Endothelial cell of umbilical vein (primary cell): ENCODE data around the gene AGAP2. TPM values are rescaled to one million over a fixed set of nuclear protein-coding genes. Genes with fewer than 3 reads are reported as not detected.
"Not testable (repeated sequence)": the region's sequence is repeated elsewhere in the genome, so short reads cannot be mapped to it uniquely, and the experiment has no call there.

Experiments
- BruUV-seq: library from RNA; stranded (reverse); fragments of 400-500 nt; replicated peaks from 2 replicates; lab custom pipeline; 2021; lab: Mats Ljungman, UMichigan
- CTCF ChIA-PET: fragments of 300-600, 350-600 bp; sonication (Branson Sonifier 250); formaldehyde crosslinking; loops from one replicate; lab custom pipeline; 2021; ENCODE audit warnings: antibody characterized with exemption, inconsistent platforms; lab: Charles Lee
- POLR2A ChIA-PET: fragments of 300-600, 350-600 bp; sonication (Branson Sonifier 250); formaldehyde crosslinking; loops from one replicate; lab custom pipeline; 2021; ENCODE audit warnings: antibody characterized with exemption, inconsistent platforms; lab: Charles Lee
- DNase-seq: peaks from one replicate; pipeline ENCODE4 v3.0.0-alpha.2; 2011; ENCODE audit warnings: low read depth, low spot score
- FAIRE-seq: peaks from 2 replicates; lab custom pipeline; 2011; peaks lifted over from hg19 to GRCh38; lab: Jason Lieb, UNC
- H2AFZ ChIP-seq: 2 replicates; pipeline ENCODE4 v1.6.0; 2012; ENCODE audit warnings: low read depth, low read length, control low read depth, inconsistent platforms
- H3K27ac ChIP-seq: 2 replicates; pipeline ENCODE4 v1.5.1; 2011; ENCODE audit warnings: low read depth, mild to moderate bottlenecking, control low read depth, low read length, moderate library complexity; ENCODE audit not compliant: insufficient read depth
- H3K27me3 ChIP-seq, 2 experiments: 2 replicates each; pipeline versions ENCODE4 v1.6.0 to v1.6.1; 2011; ENCODE audit warnings: low read length in 2 of 2, mixed read lengths in 1 of 2; ENCODE audit not compliant: control insufficient read depth in 2 of 2, insufficient read depth in 2 of 2
- H3K36me3 ChIP-seq, 2 experiments: 2 replicates in 1 of 2; 3 replicates in 1 of 2; pipeline ENCODE4 v1.5.1; 2011; ENCODE audit warnings: low read length in 2 of 2, mild to moderate bottlenecking in 1 of 2, moderate library complexity in 1 of 2; ENCODE audit not compliant: control insufficient read depth in 2 of 2, insufficient read depth in 2 of 2; ENCODE audit errors: extremely low read depth in 1 of 2
- H3K4me1 ChIP-seq: 3 replicates; pipeline ENCODE4 v1.5.1; 2011; ENCODE audit warnings: mild to moderate bottlenecking, low read length; ENCODE audit not compliant: control insufficient read depth, insufficient read depth; ENCODE audit errors: extremely low read depth
- H3K4me2 ChIP-seq: 2 replicates; pipeline ENCODE4 v1.6.1; 2011; ENCODE audit warnings: low read length, control low read depth, mixed read lengths; ENCODE audit not compliant: insufficient read depth
- H3K4me3 ChIP-seq, 3 experiments: fragments of 200-600 bp in 1 of 3; sonication (generic), shearing (Covaris generic) in 1 of 3; replicated peaks in 1 of 3; 2 replicates each; pipeline ENCODE4 v1.5.1; 2011 to 2016; ENCODE audit warnings: control low read depth in 3 of 3, low read length in 3 of 3, mild to moderate bottlenecking in 2 of 3, inconsistent platforms in 1 of 3, low read depth in 1 of 3, moderate library complexity in 1 of 3; ENCODE audit not compliant: insufficient read depth in 1 of 3
- H3K79me2 ChIP-seq: 2 replicates; pipeline ENCODE4 v1.6.0; 2012; ENCODE audit warnings: low read length, inconsistent platforms; ENCODE audit not compliant: control insufficient read depth, insufficient read depth
- H3K9ac ChIP-seq: replicated peaks from 2 replicates; pipeline ENCODE3; 2011; ENCODE audit warnings: low read length, control low read depth; ENCODE audit not compliant: insufficient read depth; ENCODE audit errors: extremely low read depth
- H3K9me1 ChIP-seq: replicated peaks from 3 replicates; pipeline ENCODE4 v1.6.0; 2011; ENCODE audit warnings: mild to moderate bottlenecking, low read length; ENCODE audit not compliant: control insufficient read depth, insufficient read depth; ENCODE audit errors: extremely low read depth
- H3K9me3 ChIP-seq: replicated peaks from 2 replicates; pipeline ENCODE4 v1.5.1; 2012; ENCODE audit warnings: low read length, inconsistent platforms; ENCODE audit not compliant: control insufficient read depth, insufficient read depth
- H4K20me1 ChIP-seq: replicated peaks from 2 replicates; pipeline ENCODE3; 2011; ENCODE audit warnings: mild to moderate bottlenecking, low read length; ENCODE audit not compliant: control insufficient read depth, insufficient read depth; ENCODE audit errors: extremely low read depth
- CTCF ChIP-seq, 2 donors: IDR thresholded peaks; 1 replicate in 1 of 2; 2 replicates in 1 of 2; pipeline ENCODE4 v1.5.1; 2011; ENCODE audit warnings: low read length in 2 of 2, mild to moderate bottlenecking in 2 of 2, moderate library complexity in 2 of 2, control low read depth in 1 of 2, inconsistent platforms in 1 of 2, low read depth in 1 of 2; ENCODE audit not compliant: insufficient read depth in 1 of 2; ENCODE audit errors: extremely low read depth in 1 of 2
- EZH2 ChIP-seq: IDR thresholded peaks from 2 replicates; pipeline ENCODE4 v1.6.1; 2012; ENCODE audit warnings: borderline replicate concordance, low read depth, mild to moderate bottlenecking, moderate library complexity, low read length, inconsistent platforms; ENCODE audit not compliant: severe bottlenecking
- FOS ChIP-seq: IDR thresholded peaks from 2 replicates; pipeline ENCODE4 v1.6.1; 2011; ENCODE audit warnings: mild to moderate bottlenecking, low read length, moderate library complexity, borderline replicate concordance; ENCODE audit not compliant: insufficient read depth
- GATA2 ChIP-seq: IDR thresholded peaks from 2 replicates; pipeline ENCODE4 v1.7.0; 2011; ENCODE audit warnings: low read depth, mild to moderate bottlenecking, moderate library complexity, mixed read lengths, low read length; ENCODE audit not compliant: insufficient read length, insufficient read depth
- JUN ChIP-seq: IDR thresholded peaks from 2 replicates; pipeline ENCODE4 v1.6.1; 2011; ENCODE audit warnings: borderline replicate concordance, low read depth; ENCODE audit not compliant: insufficient read length, insufficient read depth
- MAX ChIP-seq: IDR thresholded peaks from 2 replicates; pipeline ENCODE4 v1.6.1; 2011; ENCODE audit not compliant: insufficient read depth, insufficient read length
- MYC ChIP-seq: IDR thresholded peaks from one replicate; pipeline ENCODE4 v1.6.1; 2011; ENCODE audit warnings: mild to moderate bottlenecking, low read depth, low read length
- POLR2A ChIP-seq: IDR thresholded peaks from 2 replicates; pipeline ENCODE4 v1.6.1; 2012; ENCODE audit warnings: low read depth, mild to moderate bottlenecking, control low read depth, low read length
- POLR2AphosphoS5 ChIP-seq: IDR thresholded peaks from 2 replicates; pipeline ENCODE4 v1.6.1; 2012; ENCODE audit warnings: low read depth, mild to moderate bottlenecking, control low read depth, low read length, moderate library complexity; ENCODE audit not compliant: insufficient read depth
- dilution Hi-C: fragments of 300-500 bp; cut with MboI; formaldehyde crosslinking; loops from one replicate; pipeline ENCODE4 v1.15.0; 2019; ENCODE audit warnings: low sequenced_read_pairs; ENCODE audit not compliant: extremely low pct_ligation_motif_present
- intact Hi-C: fragments of 100-400 bp; cut with micrococcal nuclease; formaldehyde crosslinking; loops from one replicate; pipeline ENCODE4 v1.10.0; 2022
- polyA plus RNA-seq, 4 experiments: library from polyadenylated mRNA; depleted of rRNA in 3 of 4; stranded (reverse) in 3 of 4; unstranded in 1 of 4; fragments of >200 nt; gene quantifications; 2 replicates each; pipeline versions ENCODE4 v1.2.1 to v1.2.3, GENCODE V29; 2011 to 2012; ENCODE audit warnings: missing spikeins in 1 of 4
- total RNA-seq: library from RNA; stranded (reverse); gene quantifications from 2 replicates; pipeline ENCODE4 v1.2.3, GENCODE V29; 2021

Gene AGAP2
- total and polyA plus RNA-seq, 2 donors (not counting 3 experiments of a cell fraction or from before 2014, with no cell fraction given): 0.04 to 0.24 TPM

GRCh38 chr12:57721846-57722608 lies 16.5 kb downstream of the AGAP2 start:
- H3K79me2 ChIP-seq, H3K4me2 ChIP-seq, FAIRE-seq, H3K9ac ChIP-seq, H3K4me3 ChIP-seq, dilution Hi-C loops, H3K27ac ChIP-seq, DNase-seq, H4K20me1 ChIP-seq, H3K9me3 ChIP-seq, POLR2A ChIA-PET, H3K27me3 ChIP-seq, BruUV-seq, intact Hi-C loops, H3K9me1 ChIP-seq, H2AFZ ChIP-seq, H3K4me1 ChIP-seq: not testable (repeated sequence)
- H3K36me3 ChIP-seq: peaks cover 0 to 24% of the 10 kb centered on the region in 2 experiments
- CTCF ChIA-PET: interaction anchor here (1.4 kb wide), 1 partner anchor 12 kb away, joined by 4 read pairs; no protein-coding TSS in a partner anchor

- TF ChIP-seq CTCF (IDR thresholded peaks at IDR 0.05; ENCODE audit: extremely low read depth in 1 of 2, insufficient read depth in 1 of 2, low read depth in 1 of 2, low read length in 2 of 2): no peak
- no peak for TF ChIP-seq JUN
- TF ChIP-seq POLR2AphosphoS5: no peak
- TF ChIP-seq POLR2A: no peak
- TF ChIP-seq EZH2: no peak
- no peak for TF ChIP-seq MAX
- TF ChIP-seq MYC: no peak
- no peak for TF ChIP-seq GATA2
- no peak for TF ChIP-seq FOS
- no peak overlapping the region for H3K4me2 ChIP-seq
- DNase-seq: no peak
- ChIA-PET POLR2A (no interaction called here), CTCF (interaction anchor here (1.0 kb wide), 1 partner anchor 138 kb away, joined by 3 read pairs; no protein-coding TSS in a partner anchor)
- no peak overlapping the region for H3K9ac ChIP-seq
- TSS peak; percentile 81 for BruUV-seq
- no peaks in the 10 kb centered on the region for H4K20me1 ChIP-seq
- no peak overlapping the region for H2AFZ ChIP-seq
- no peaks in the 10 kb centered on the region for H3K9me3 ChIP-seq
- no peaks in the 10 kb centered on the region for H3K27me3 ChIP-seq
- no peak for FAIRE-seq
- intact Hi-C loops (no loop called here), dilution Hi-C loops (no loop called here)
- H3K79me2 ChIP-seq: no peaks in the 10 kb centered on the region
- peaks cover 0 to 32% of the 10 kb centered on the region in 2 experiments for H3K36me3 ChIP-seq
- H3K9me1 ChIP-seq: no peaks in the 10 kb centered on the region
- H3K4me3 ChIP-seq: no peak overlapping the region
- no peak overlapping the region for H3K27ac ChIP-seq
- H3K4me1 ChIP-seq: peaks cover 2% of the 10 kb centered on the region
Measured at GRCh38 chr12:57720606-57721595, 17.6 kb downstream of the AGAP2 start.
